IMR-90 (cell line): ENCODE data around the gene USF1.

ENCODE experiments used
- CTCF ChIP-seq: conservative IDR thresholded peaks from 2 replicates; pipeline ENCODE4 v1.5.1; 2012; ENCODE audit warnings: mild to moderate bottlenecking, low read depth, low read length, improper control_type of control experiment
- MAZ ChIP-seq: IDR thresholded peaks from 2 replicates; pipeline ENCODE4 v1.6.1; 2012; ENCODE audit warnings: low read depth, mild to moderate bottlenecking, low read length, improper control_type of control experiment, moderate library complexity, borderline replicate concordance
- POLR2A ChIP-seq: IDR thresholded peaks from 2 replicates; pipeline ENCODE4 v1.6.1; 2012; ENCODE audit warnings: mild to moderate bottlenecking, low read depth, low read length
- RCOR1 ChIP-seq: IDR thresholded peaks from 2 replicates; pipeline ENCODE4 v1.6.1; 2012; ENCODE audit warnings: mild to moderate bottlenecking, low read length, improper control_type of control experiment; ENCODE audit not compliant: insufficient replicate concordance
- RFX5 ChIP-seq: IDR thresholded peaks from 2 replicates; pipeline ENCODE4 v1.8.0; 2012; ENCODE audit warnings: low read depth, mild to moderate bottlenecking, low read length, moderate library complexity

- TF ChIP-seq MAZ (no peak), CTCF (no peak), RCOR1 (no peak), POLR2A (no peak), RFX5 (no peak)
These were observed 35.7 kb upstream of the USF1 start for GRCh38 chr1:161081519-161081918.
